Fibroblast of skin of abdomen (primary cell): ENCODE measurements around the gene ABLIM2.
"Not testable (repeated sequence)": the region's sequence is repeated elsewhere in the genome, so short reads cannot be mapped to it uniquely, and the experiment has no call there.

Source experiments
- DNase-seq: peaks from one replicate; pipeline ENCODE4 v3.0.0-alpha.2; 2013

ABLIM2 gene

DNA sequence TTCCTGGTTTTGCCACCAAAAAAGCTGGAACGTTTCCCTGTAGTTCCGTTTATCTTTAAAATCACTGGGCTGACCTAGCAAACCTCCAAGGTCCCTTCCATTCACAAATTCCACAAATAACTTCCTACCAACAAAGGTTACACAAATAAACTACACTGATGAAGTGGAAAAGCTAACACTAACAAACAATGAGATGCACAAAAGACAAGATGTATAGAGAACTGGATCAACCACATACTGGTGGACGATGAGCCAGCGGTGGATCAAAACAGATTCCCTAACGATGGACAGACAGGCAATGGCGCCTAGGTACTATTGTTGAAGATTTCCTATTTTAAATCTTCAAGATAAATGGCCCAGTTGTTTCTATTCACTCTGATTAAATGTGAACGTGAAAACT is 234.4 kb downstream of the ABLIM2 start:
- DNase-seq, result no peak

DNA sequence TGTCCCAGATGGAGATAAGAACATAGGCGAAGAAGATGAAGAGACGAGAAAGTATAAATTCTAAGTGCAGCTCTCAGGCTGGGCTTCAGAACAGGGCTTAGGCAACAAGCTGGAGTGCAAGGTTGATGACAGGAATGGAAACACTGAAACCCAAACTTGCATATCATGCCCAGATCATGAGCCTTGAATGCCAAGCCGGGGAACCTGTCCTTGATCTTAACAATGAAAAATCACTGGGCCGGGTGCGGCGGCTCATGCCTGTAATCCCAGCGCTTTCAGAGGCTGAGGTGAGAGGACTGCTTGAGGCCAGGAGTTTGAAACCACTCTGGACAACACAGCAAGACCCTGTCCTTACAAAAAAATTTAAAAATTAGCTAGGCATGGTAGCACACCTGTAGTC is 236.1 kb downstream of the ABLIM2 start:
- DNase-seq, result no peak

DNA sequence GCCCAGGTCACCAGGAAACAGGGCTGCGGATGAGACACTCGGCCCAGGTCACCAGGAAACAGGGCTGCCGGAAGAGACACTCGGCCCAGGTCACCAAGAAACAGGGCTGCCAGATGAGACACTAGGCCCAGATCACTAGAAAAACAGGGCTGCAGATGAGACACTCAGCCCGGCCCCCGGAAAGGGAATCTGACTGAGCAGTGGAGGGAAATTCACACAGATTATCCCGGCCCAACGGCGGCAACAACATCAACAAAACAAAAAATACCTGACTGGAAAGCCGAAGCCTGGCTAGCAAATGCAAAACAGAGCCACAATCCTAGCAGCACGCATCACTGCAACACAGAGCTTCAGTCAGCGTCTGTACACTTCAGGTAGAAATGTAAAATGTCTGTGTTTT is 239.6 kb downstream of the ABLIM2 start:
- no peak for DNase-seq

DNA sequence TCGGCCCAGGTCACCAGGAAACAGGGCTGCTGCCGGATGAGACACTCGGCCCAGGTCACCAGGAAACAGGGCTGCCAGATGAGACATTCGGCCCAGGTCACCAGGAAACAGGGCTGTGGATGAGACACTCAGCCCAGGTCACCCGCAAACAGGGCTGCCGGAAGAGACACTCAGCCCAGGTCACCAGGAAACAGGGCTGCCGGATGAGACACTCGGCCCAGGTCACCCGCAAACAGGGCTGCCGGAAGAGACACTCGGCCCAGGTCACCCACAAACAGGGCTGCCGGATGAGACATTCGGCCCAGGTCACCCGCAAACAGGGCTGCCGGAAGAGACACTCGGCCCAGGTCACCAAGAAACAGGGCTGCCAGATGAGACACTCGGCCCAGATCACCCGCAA is 240.4 kb downstream of the ABLIM2 start:
- not testable (repeated sequence) for DNase-seq

DNA sequence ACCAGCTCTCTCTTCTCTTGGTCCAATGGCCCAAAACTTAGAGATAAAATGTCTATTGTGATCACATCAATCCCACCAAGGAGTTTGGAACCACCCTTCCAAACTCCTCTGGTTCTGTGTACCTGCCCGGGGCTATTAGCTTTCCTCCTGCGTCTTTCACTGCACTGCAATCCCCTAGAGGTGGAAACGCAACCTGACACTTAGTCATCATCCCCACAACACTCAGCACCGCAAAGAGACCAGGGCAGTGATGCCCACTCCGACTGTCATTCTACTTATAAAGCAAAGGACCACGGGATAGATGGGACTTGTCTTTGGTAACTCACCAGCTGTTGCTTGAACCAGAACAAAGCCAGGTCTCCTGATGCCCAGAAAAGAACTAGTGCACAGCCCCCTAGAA is 240.9 kb downstream of the ABLIM2 start:
- no peak for DNase-seq

DNA sequence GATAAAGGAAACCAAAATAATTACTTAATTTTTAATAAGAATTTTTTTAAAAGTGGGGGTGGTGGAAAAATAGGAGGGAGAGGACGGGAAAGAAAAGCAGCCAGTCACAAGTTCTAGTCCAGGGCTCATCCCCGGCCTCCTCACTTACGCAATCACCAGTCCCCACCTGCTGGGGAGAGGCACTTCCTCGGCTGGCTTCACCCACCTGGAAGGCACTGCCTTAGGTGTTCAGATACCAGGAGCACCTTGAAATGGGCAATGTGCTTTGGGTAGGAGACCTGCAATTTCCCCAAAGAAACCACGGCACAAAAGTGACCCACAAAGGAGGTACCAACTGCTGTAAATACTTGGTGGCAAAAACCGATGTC is 242.8 kb downstream of the ABLIM2 start:
- no peak for DNase-seq
